ENCODE data around the gene EXOC3L1. TPM values are rescaled to one million over a fixed set of nuclear protein-coding genes. Genes with fewer than 3 reads are reported as not detected.

EXOC3L1 gene
- total RNA-seq, 4 donors from 2014 or later = 0.20 to 2.3 (median 0.88) TPM

DNA sequence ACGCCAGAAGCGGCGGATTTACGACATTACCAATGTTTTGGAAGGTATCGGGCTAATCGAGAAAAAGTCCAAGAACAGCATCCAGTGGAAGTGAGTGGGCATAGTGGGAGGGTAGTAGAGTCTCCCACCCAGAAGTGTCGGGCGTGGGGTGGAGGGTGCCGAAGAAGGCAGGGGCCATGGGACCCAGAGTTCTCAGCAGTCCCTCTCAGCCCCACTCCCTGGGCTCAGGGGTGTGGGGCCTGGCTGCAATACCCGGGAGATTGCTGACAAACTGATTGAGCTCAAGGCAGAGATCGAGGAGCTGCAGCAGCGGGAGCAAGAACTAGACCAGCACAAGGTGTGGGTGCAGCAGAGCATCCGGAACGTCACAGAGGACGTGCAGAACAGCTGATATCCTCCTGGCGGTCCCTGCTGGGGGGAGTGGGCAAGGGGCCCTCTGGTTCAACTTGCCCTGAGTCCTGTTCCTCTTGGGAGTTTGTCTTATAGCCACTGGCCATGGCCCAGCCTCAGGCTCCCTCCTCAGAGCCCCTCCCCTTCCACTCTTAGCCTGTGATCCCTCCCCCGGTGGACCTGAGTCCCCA, 2.9 kb upstream of the EXOC3L1 start:
- TF ChIP-seq POLR2A (IDR thresholded peaks at IDR 0.05) = no peak
- TF ChIP-seq, protein P1, sequence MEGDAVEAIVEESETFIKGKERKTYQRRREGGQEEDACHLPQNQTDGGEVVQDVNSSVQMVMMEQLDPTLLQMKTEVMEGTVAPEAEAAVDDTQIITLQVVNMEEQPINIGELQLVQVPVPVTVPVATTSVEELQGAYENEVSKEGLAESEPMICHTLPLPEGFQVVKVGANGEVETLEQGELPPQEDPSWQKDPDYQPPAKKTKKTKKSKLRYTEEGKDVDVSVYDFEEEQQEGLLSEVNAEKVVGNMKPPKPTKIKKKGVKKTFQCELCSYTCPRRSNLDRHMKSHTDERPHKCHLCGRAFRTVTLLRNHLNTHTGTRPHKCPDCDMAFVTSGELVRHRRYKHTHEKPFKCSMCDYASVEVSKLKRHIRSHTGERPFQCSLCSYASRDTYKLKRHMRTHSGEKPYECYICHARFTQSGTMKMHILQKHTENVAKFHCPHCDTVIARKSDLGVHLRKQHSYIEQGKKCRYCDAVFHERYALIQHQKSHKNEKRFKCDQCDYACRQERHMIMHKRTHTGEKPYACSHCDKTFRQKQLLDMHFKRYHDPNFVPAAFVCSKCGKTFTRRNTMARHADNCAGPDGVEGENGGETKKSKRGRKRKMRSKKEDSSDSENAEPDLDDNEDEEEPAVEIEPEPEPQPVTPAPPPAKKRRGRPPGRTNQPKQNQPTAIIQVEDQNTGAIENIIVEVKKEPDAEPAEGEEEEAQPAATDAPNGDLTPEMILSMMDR (IDR thresholded peaks at IDR 0.05 in 4 of 5, conservative IDR thresholded peaks at IDR 0.05 in 1 of 5) = no peak
- Histone ChIP-seq H3K27me3 (no peaks in the 10 kb centered on the region), H3K4me1 (peaks cover 22 to 31% of the 10 kb centered on the region in 2 donors), H3K4me3 (peak overlapping the region; percentile 92 to 99 (median 94)), H3K9me3 (no peaks in the 10 kb centered on the region), H3K27ac (peak overlapping the region; percentile 81 to 90 (median 86)), H3K36me3 (peaks cover 3 to 42% of the 10 kb centered on the region in 2 donors)
- no peak for DNase-seq
- intact Hi-C loops (cut with DNase I; ENCODE audit: low total_unique reads) = loop anchor here (1.0 kb wide), 1 partner anchor 34 kb away; the partner anchor contains the start of gene TMEM208
- in situ Hi-C loops (cut with MboI; ENCODE audit: low sequenced_read_pairs in 4 of 4) = no loop called here
- ATAC-seq = no peak

DNA sequence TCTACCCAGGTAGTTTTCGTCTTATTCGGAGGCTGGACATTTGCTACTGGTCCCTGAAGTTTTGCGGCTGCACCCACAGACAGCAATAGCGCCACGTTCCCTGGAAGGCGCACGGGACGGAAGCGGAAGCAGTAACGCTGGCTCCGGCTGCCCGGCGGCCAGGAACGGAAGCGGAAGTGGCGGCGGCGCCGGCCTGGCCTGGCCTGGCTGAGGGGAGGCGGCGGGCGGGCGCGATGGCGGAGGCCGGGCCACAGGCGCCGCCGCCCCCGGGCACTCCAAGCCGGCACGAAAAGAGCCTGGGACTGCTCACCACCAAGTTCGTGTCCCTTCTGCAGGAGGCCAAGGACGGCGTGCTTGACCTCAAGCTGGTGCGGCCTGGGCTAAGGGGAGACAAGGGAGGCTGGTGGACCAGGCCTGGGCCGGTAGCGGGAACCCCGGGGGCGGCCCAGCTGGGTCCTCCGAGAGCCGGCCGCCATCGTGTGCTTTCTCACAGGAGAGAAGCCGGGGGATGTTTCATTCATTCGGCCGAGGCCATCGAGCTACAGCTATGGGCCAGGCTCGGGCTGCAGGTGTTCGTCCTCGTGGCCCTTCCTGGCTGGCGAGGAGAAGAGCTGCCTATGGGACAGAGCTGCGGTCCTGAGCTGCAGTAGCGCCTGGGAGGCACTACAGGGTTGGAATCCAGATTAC, 2.2 kb upstream of the EXOC3L1 start, which contains the start of gene E2F4:
Gene E2F4 (plus strand): TSS at position 161 of the 687 bp plus-strand sequence. CDS start 73 bp downstream, at position 234.
- Histone ChIP-seq H3K27me3 (no peaks in the 10 kb centered on the region), H3K4me1 (peaks cover 22 to 30% of the 10 kb centered on the region in 2 donors), H3K4me3 (peak within 1 kb of the TSS; percentile 92 to 99 (median 94)), H3K27ac (peak within 1 kb of the TSS; percentile 81 to 90 (median 86)), H3K36me3 (peaks cover 3 to 36% of the 10 kb centered on the region in 2 donors), H3K9me3 (no peaks in the 10 kb centered on the region)
- in situ Hi-C loops (cut with MboI; ENCODE audit: low sequenced_read_pairs in 4 of 4) (no loop called here), intact Hi-C loops (cut with DNase I; ENCODE audit: low total_unique reads) (loop anchor here (1.0 kb wide), 1 partner anchor 35 kb away; the partner anchor contains the start of gene TMEM208)
- ATAC-seq (peak; percentile 92 to 93), DNase-seq (peak; percentile 86 to 87)
- TF ChIP-seq, protein P1 (IDR thresholded peaks at IDR 0.05 in 4 of 5, conservative IDR thresholded peaks at IDR 0.05 in 1 of 5) = peak in 1 of 5 experiments; percentile 18
- TF ChIP-seq POLR2A (IDR thresholded peaks at IDR 0.05) = peak; percentile 81 to 88

DNA sequence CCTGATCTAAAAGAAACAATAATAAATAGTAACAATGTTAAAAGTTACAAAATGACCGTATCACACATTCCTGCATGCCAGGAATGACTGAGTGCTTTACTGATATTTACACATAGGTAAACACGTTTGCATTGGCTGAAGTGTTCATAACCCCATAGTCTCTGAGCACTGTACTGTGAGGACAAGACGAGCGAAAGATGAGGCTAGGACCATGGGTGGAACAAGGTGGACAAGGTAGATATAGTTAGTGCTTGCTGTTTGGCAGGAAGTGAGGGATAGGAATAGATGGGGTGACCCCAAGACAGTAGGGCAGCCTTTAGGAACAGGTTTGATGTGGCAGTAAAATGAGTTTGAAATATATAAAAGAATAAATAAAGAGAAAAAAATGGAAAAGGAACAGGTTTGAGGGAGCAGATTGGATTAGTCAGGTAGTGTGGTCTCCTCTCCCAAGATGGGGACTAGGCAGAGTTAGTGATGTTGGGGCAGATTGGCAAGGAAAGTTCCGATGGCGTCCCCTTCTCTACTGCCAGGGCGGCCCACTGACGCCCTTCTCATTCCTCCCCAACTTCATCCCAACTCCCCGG, 1.6 kb upstream of the EXOC3L1 start:
- ATAC-seq (no peak), DNase-seq (no peak)
- TF ChIP-seq, protein P1 (IDR thresholded peaks at IDR 0.05 in 4 of 5, conservative IDR thresholded peaks at IDR 0.05 in 1 of 5) = no peak
- TF ChIP-seq POLR2A (IDR thresholded peaks at IDR 0.05) = no peak
- peaks cover 22 to 30% of the 10 kb centered on the region in 2 donors for H3K4me1 ChIP-seq
- peak overlapping the region; percentile 40 to 99 (median 94) for H3K4me3 ChIP-seq
- H3K27me3 ChIP-seq = no peaks in the 10 kb centered on the region
- no peaks in the 10 kb centered on the region for H3K9me3 ChIP-seq
- H3K27ac ChIP-seq = peak overlapping the region; percentile 28 to 90 (median 57)
- intact Hi-C loops (cut with DNase I; ENCODE audit: low total_unique reads) = no loop called here
- H3K36me3 ChIP-seq = peaks cover 0 to 30% of the 10 kb centered on the region in 2 donors
- in situ Hi-C loops (cut with MboI; ENCODE audit: low sequenced_read_pairs in 4 of 4) = no loop called here

DNA sequence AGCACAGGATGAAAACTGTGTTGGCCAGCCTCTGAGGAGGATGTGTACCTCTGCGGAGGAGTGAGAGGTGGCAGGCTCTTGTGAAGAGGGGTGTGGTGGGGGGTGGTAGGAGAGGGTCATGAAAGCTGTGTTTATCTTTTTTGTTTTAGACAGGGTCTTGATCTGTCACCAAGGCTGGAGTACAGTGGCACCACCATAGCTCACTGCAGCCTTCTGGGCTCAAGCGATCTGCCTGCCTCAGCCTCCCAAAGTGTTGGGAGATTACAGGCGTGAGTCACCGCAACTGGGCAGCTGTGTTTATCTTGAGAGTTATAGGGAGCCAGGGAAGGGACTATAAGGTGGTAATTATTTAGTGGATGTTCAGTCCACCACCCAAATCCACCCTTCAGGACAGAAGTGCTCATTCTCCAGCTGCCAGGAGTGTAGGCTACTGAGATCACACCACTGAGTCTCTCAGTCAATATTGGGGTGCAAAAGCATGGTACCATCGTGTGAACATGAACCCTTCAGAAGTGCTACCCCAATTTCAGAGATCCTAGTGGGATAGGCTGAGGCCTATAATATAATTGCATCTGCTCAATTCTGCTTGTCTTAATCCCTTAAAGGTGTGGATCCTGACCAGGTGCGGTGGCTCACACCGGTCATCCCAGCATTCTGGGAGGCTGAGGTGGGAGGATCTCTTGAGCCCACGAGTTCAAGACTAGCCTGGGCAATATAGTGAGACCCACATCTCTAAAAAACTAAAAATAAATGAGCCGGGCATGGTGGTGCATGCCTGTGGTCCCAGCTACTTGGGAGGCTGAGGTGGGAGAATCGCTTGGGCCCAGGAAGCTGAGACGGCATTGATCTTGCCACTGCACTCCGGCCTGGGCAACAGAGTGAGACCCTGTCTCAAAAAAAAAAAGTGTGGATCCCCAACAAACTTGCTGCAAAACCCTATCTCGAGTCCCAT, 788 bp upstream of the EXOC3L1 start:
- DNase-seq (no peak), ATAC-seq (no peak)
- TF ChIP-seq, protein P1 (IDR thresholded peaks at IDR 0.05 in 4 of 5, conservative IDR thresholded peaks at IDR 0.05 in 1 of 5) = no peak
- no peak for TF ChIP-seq POLR2A (IDR thresholded peaks at IDR 0.05)
- no peaks in the 10 kb centered on the region for H3K27me3 ChIP-seq
- H3K27ac ChIP-seq = peak overlapping the region in 1 of 4 donors; percentile 28
- in situ Hi-C loops (cut with MboI; ENCODE audit: low sequenced_read_pairs in 4 of 4) (no loop called here), intact Hi-C loops (cut with DNase I; ENCODE audit: low total_unique reads) (no loop called here)
- H3K4me3 ChIP-seq = peak overlapping the region in 1 of 4 donors; percentile 8
- peaks cover 0 to 22% of the 10 kb centered on the region in 2 donors for H3K36me3 ChIP-seq
- peaks cover 24 to 33% of the 10 kb centered on the region in 2 donors for H3K4me1 ChIP-seq
- H3K9me3 ChIP-seq = no peaks in the 10 kb centered on the region

Measured in gastrocnemius medialis (tissue), 4 donors.